Measurements from ENCODE around the gene FUZ.

Gene FUZ

DNA sequence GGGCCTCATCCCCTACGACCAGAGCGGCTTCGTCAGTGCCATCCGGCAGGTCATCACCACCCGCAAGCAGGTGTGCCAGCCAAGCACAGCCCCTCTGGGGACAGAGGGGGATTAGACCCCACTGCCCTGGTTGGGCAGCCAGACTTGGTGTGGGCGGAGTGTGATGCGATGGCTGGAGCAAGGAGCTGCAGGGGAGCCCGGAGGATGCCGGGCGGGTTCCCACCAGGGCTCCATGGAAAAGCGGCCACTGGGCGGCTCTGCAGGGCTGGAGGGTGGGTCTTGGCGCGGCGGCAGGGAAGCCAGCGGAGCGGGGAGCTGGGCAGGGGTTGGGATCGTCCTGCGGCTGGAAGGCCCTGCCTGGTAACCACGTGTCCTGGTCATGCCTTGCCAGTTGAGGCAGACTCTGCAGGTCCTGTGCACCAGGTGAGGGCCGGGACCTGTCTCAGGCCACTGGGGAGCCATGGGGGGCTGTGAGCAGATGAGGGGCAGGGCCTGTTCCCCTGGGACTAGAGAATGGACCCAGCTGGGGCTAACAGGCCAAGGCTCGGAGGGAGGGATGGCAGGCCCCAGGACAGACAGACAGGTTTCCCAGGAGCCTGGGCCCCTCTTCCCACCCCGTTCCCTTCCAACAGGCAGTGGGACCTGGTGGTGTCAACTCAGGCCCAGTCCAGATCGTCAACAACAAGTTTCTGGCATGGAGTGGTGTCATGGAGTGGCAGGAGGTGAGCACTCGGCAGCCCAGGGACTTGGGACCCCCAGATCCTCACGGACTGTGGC is 44.2 kb upstream of the FUZ start:
- Histone ChIP-seq H3K27ac (ENCODE audit: insufficient read depth, low read length, poor library complexity, severe bottlenecking) (no peak overlapping the region), H3K36me3 (ENCODE audit: control insufficient read depth, insufficient read depth, low read length) (peaks cover 55% of the 10 kb centered on the region)

DNA sequence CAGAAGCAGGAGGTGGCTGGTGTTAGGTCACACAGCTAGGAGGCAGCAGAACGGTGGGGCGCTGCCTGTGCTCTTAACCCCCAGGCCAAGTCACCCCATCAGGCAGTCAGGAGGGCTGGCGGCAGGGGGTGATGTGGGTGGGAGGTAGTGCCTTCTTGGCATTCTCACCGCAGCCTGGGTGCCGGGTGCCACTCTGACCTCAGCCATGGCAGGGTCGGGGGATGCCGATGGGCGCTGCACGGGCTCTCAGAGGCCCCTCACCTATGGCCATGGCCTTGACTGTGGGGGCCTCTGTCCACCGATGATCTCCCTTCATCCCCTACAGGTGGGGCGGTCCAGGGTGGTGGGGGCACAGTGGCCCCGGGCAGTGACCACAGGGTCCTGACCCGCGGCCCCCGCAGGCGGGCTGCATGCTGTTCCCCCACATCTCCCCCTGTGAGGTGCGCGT is 43.5 kb upstream of the FUZ start:
- Histone ChIP-seq H3K36me3 (ENCODE audit: control insufficient read depth, insufficient read depth, low read length) (peaks cover 52% of the 10 kb centered on the region), H3K4me3 (ENCODE audit: insufficient read depth, low read depth, low read length, poor library complexity, severe bottlenecking) (no peak overlapping the region), H3K27me3 (replicated peaks; ENCODE audit: control insufficient read depth, insufficient read depth, low read length, poor library complexity, severe bottlenecking) (no peaks in the 10 kb centered on the region), H3K27ac (ENCODE audit: insufficient read depth, low read length, poor library complexity, severe bottlenecking) (no peak overlapping the region), H3K4me1 (ENCODE audit: control insufficient read depth, insufficient read depth, low read length, poor library complexity, severe bottlenecking) (peaks cover 3% of the 10 kb centered on the region), H3K9me3 (ENCODE audit: control insufficient read depth, low read length) (no peaks in the 10 kb centered on the region)
- DNase-seq: no peak

More for the DNA sequence above, 44.2 kb upstream of the FUZ start:
- no peak overlapping the region for H3K4me3 ChIP-seq (ENCODE audit: insufficient read depth, low read depth, low read length, poor library complexity, severe bottlenecking)
- no peak for DNase-seq
- H3K9me3 ChIP-seq (ENCODE audit: control insufficient read depth, low read length): no peaks in the 10 kb centered on the region
- H3K4me1 ChIP-seq (ENCODE audit: control insufficient read depth, insufficient read depth, low read length, poor library complexity, severe bottlenecking): no peaks in the 10 kb centered on the region
- no peaks in the 10 kb centered on the region for H3K27me3 ChIP-seq (replicated peaks; ENCODE audit: control insufficient read depth, insufficient read depth, low read length, poor library complexity, severe bottlenecking)

DNA sequence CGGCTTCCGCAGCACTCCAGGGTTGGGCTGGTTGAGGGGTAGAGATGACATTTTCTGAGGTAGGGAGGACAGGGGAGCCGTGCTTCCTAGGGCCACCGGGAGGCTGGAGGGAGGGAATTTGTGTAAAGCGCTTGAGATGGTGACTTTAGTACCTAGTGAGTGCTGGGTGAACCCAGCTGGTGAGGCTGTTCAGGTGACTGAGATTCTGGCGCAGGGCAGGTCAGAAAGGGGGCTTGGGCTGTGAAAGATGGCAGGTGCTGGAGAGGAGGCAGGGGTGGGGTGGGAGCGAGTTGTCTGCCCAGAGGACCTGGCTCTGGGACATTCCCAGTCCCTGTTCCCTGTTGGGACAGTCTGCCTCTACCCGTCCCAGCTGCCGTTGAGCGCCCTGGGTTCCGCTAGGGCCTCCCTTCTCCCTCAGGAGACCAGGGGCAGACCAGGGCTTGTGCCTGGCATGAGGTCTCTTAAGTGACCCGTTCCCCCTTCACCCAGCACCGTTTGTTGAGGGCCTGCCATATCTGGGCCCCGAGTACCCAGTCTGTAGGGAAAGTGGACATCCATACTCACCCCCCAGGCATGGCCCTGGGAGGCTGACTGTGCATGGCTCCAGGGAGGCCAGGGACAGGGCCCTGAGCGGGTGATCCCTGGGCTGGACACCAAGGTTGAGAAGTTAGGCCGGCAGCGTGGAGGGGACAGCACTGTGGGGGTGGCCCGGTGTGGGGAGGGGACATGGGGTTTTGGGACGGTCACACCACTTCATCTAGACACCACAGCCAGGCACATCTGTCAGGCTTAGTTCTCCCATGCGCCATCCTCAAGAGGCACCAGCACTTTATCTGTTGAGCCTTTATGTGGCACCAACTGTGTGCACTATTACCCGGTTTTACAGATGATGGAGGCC is 42.8 kb upstream of the FUZ start:
- H3K36me3 ChIP-seq (ENCODE audit: control insufficient read depth, insufficient read depth, low read length): peaks cover 47% of the 10 kb centered on the region
- H3K4me3 ChIP-seq (ENCODE audit: insufficient read depth, low read depth, low read length, poor library complexity, severe bottlenecking): no peak overlapping the region
- no peaks in the 10 kb centered on the region for H3K9me3 ChIP-seq (ENCODE audit: control insufficient read depth, low read length)
- DNase-seq: no peak
- H3K4me1 ChIP-seq (ENCODE audit: control insufficient read depth, insufficient read depth, low read length, poor library complexity, severe bottlenecking): peaks cover 3% of the 10 kb centered on the region
- no peak overlapping the region for H3K27ac ChIP-seq (ENCODE audit: insufficient read depth, low read length, poor library complexity, severe bottlenecking)
- no peaks in the 10 kb centered on the region for H3K27me3 ChIP-seq (replicated peaks; ENCODE audit: control insufficient read depth, insufficient read depth, low read length, poor library complexity, severe bottlenecking)

DNA sequence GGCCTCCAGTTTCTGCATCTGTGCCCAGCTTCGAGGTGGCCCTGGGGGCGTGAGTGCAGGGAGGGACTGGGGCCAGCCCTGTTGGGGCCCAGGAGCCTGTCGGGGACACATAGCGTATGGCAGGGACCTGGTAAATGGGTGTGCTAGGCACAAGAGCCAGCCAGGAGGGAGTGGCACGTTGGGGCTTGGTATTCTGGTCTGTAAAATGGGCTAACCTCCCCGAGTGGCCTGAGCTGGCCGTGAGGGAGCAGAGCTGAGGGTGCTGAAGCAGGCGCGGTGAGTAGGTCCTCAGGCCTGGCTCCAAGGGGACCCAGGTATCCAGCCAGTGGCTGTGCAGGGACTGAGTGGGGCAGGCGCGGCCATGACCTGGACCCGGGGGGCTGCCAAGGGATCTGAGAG is 42.2 kb upstream of the FUZ start:
- Histone ChIP-seq H3K27ac (ENCODE audit: insufficient read depth, low read length, poor library complexity, severe bottlenecking) (no peak overlapping the region), H3K4me1 (ENCODE audit: control insufficient read depth, insufficient read depth, low read length, poor library complexity, severe bottlenecking) (peaks cover 3% of the 10 kb centered on the region), H3K27me3 (replicated peaks; ENCODE audit: control insufficient read depth, insufficient read depth, low read length, poor library complexity, severe bottlenecking) (no peaks in the 10 kb centered on the region), H3K36me3 (ENCODE audit: control insufficient read depth, insufficient read depth, low read length) (peaks cover 40% of the 10 kb centered on the region), H3K4me3 (ENCODE audit: insufficient read depth, low read depth, low read length, poor library complexity, severe bottlenecking) (no peak overlapping the region), H3K9me3 (ENCODE audit: control insufficient read depth, low read length) (no peaks in the 10 kb centered on the region)
- no peak for DNase-seq

DNA sequence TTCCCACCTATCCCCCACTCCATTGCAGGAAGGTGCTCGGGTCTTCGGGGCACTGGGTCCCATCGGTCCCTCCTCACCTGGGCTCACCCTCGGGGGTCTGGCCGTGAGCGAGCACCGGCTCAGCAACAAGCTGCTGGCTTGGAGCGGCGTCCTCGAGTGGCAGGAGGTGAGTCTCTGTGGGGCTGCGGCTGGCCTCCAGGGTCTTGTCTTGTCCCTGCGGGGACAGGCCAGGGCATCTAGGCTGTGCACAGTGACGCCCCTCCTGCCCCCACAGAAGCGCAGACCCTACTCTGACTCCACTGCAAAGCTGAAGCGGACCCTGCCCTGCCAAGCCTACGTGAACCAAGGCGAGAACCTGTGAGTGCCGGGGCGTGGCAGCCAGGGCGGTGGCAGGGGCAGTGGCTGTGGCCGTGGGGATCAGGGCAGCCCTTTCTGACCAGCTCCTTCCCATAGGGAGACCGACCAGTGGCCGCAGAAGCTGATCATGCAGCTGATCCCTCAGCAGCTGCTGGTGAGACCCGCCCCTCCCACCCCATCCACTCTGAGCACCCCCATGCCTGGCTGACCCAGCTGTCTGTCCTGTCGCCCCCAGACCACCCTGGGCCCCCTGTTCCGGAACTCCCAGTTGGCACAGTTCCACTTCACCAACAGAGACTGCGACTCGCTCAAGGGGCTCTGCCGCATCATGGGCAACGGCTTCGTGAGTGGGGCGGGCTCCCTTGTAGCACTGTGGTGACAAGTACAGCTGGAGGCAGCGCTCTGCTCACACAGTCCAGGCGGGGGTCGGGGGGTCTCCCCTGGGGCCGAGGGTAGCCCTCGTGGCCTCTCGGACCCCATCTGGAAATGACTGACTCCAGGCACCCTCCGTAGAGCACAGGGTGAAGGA is 41.5 kb upstream of the FUZ start:
- DNase-seq: no peak
- no peaks in the 10 kb centered on the region for H3K27me3 ChIP-seq (replicated peaks; ENCODE audit: control insufficient read depth, insufficient read depth, low read length, poor library complexity, severe bottlenecking)
- H3K4me3 ChIP-seq (ENCODE audit: insufficient read depth, low read depth, low read length, poor library complexity, severe bottlenecking): no peak overlapping the region
- H3K36me3 ChIP-seq (ENCODE audit: control insufficient read depth, insufficient read depth, low read length): peaks cover 34% of the 10 kb centered on the region
- no peak overlapping the region for H3K27ac ChIP-seq (ENCODE audit: insufficient read depth, low read length, poor library complexity, severe bottlenecking)
- no peaks in the 10 kb centered on the region for H3K9me3 ChIP-seq (ENCODE audit: control insufficient read depth, low read length)
- peaks cover 3% of the 10 kb centered on the region for H3K4me1 ChIP-seq (ENCODE audit: control insufficient read depth, insufficient read depth, low read length, poor library complexity, severe bottlenecking)

DNA sequence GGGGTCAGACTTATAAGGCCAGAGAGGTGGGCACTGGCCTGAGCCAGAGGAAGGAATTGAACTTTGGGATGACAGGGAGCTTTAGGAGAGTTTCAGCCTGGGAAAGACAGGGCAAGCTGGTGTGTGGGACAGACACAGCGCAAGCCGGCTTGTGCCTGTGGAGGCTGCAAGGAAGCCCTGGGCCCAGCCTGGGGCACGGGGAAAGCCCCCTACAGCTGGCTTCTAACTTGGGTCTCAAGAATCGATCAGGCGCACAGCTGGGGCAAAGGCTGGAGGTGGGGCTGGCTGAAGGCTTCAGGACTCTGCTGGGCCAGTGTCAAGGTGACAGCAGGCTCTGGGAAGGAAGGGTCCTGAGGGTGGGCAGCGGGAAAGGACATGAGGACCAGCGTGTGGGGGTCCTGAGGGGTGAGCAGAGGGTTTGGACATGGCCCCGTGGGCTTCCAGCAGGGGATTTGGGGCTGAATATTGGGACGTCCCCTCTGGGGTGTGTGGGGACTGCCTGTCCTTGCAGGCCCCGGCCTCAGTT is 40.8 kb upstream of the FUZ start:
- Histone ChIP-seq H3K36me3 (ENCODE audit: control insufficient read depth, insufficient read depth, low read length) (peaks cover 32% of the 10 kb centered on the region), H3K27ac (ENCODE audit: insufficient read depth, low read length, poor library complexity, severe bottlenecking) (no peak overlapping the region), H3K9me3 (ENCODE audit: control insufficient read depth, low read length) (no peaks in the 10 kb centered on the region), H3K4me3 (ENCODE audit: insufficient read depth, low read depth, low read length, poor library complexity, severe bottlenecking) (no peak overlapping the region), H3K4me1 (ENCODE audit: control insufficient read depth, insufficient read depth, low read length, poor library complexity, severe bottlenecking) (peaks cover 3% of the 10 kb centered on the region), H3K27me3 (replicated peaks; ENCODE audit: control insufficient read depth, insufficient read depth, low read length, poor library complexity, severe bottlenecking) (no peaks in the 10 kb centered on the region)
- DNase-seq: no peak

DNA sequence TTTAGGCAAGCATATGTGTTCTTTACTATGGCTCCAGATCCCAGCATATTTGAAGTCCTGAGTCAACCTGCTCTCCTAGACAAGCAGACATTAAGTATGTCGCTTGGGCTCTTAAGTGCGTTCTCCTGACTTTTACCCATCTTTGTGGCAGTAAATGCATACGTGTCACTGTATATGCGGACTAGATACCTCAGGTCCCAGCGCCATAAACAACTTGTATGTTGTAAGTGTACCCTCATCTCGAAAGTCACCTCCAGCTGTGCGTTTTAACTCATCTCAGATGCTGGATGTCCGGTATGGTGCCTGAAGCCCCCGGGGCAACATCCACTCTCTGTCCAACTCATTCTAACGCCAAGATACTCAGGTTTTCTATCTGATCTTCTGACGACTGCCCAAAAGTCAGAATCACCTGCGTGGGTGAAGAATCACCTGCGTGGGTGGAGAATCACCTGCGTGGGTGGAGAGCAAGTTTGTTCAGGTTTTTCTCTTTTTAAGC is 39.6 kb upstream of the FUZ start:
- H3K4me3 ChIP-seq (ENCODE audit: insufficient read depth, low read depth, low read length, poor library complexity, severe bottlenecking): no peak overlapping the region

DNA sequence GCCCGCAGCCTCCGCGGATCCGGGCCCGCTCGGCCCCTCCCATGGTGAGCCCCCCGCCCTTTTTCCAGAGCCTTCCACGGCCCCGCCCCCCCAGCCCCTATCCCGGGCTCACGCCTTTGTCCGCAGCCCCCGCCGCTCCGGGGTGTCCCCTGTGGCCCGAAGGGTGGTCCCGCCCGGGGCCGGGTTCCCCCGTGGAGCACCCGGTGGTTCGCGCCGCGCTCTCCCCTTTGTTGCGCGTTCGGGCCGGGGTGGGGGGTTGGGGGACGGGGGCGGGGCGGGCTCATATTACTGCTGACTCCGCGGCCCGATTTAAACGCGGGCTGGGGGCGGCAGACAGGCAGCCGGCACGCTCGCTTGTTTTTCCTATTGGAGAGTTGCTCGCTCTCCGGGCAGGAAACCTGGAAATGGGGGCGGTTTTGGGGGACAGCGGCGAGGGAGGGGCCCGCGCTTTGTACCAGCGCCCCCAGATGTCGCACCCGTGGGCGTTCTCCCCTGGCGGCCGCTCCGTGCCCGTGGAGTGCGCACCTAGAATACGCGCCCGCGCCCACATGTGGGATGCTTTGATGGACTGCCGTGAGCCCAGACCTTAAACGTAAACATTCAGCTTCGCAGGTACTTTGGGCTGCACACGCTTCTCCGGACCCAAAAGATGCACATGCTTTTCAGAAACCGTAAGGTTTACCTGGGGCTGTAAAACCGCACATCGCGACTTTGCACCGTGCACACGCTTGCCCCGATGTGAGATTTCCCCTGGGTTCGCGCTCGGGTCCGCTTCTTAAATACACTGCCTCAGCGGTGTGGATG is 38.6 kb upstream of the FUZ start:
- Histone ChIP-seq H3K4me1 (ENCODE audit: control insufficient read depth, insufficient read depth, low read length, poor library complexity, severe bottlenecking) (peaks cover 3% of the 10 kb centered on the region), H3K27me3 (replicated peaks; ENCODE audit: control insufficient read depth, insufficient read depth, low read length, poor library complexity, severe bottlenecking) (no peaks in the 10 kb centered on the region), H3K4me3 (ENCODE audit: insufficient read depth, low read depth, low read length, poor library complexity, severe bottlenecking) (peak overlapping the region; percentile 98), H3K9me3 (ENCODE audit: control insufficient read depth, low read length) (no peaks in the 10 kb centered on the region), H3K36me3 (ENCODE audit: control insufficient read depth, insufficient read depth, low read length) (peaks cover 16% of the 10 kb centered on the region), H3K27ac (ENCODE audit: insufficient read depth, low read length, poor library complexity, severe bottlenecking) (peak overlapping the region; percentile 40)
- peak in 1 of 3 donors; percentile 15 for DNase-seq

More for the DNA sequence above, 39.6 kb upstream of the FUZ start:
- Histone ChIP-seq H3K9me3 (ENCODE audit: control insufficient read depth, low read length) (no peaks in the 10 kb centered on the region), H3K36me3 (ENCODE audit: control insufficient read depth, insufficient read depth, low read length) (peaks cover 20% of the 10 kb centered on the region), H3K4me1 (ENCODE audit: control insufficient read depth, insufficient read depth, low read length, poor library complexity, severe bottlenecking) (peaks cover 3% of the 10 kb centered on the region), H3K27me3 (replicated peaks; ENCODE audit: control insufficient read depth, insufficient read depth, low read length, poor library complexity, severe bottlenecking) (no peaks in the 10 kb centered on the region), H3K27ac (ENCODE audit: insufficient read depth, low read length, poor library complexity, severe bottlenecking) (no peak overlapping the region)
- no peak for DNase-seq

Data from effector memory CD4-positive, alpha-beta T cell (primary cell).